Endothelial cell of umbilical vein (primary cell): ENCODE measurements around the gene OR8A1. TPM values are rescaled to one million over a fixed set of nuclear protein-coding genes. Genes with fewer than 3 reads are reported as not detected.

Experiments used
- BruUV-seq: library from RNA; stranded (reverse); fragments of 400-500 nt; replicated peaks from 2 replicates; lab custom pipeline; 2021; lab: Mats Ljungman, UMichigan
- CTCF ChIA-PET: fragments of 300-600, 350-600 bp; sonication (Branson Sonifier 250); formaldehyde crosslinking; loops from one replicate; lab custom pipeline; 2021; ENCODE audit warnings: antibody characterized with exemption, inconsistent platforms; lab: Charles Lee
- POLR2A ChIA-PET: fragments of 300-600, 350-600 bp; sonication (Branson Sonifier 250); formaldehyde crosslinking; loops from one replicate; lab custom pipeline; 2021; ENCODE audit warnings: antibody characterized with exemption, inconsistent platforms; lab: Charles Lee
- DNase-seq: peaks from one replicate; pipeline ENCODE4 v3.0.0-alpha.2; 2011; ENCODE audit warnings: low read depth, low spot score
- FAIRE-seq: peaks from 2 replicates; lab custom pipeline; 2011; peaks lifted over from hg19 to GRCh38; lab: Jason Lieb, UNC
- H2AFZ ChIP-seq: 2 replicates; pipeline ENCODE4 v1.6.0; 2012; ENCODE audit warnings: low read depth, low read length, control low read depth, inconsistent platforms
- H3K27ac ChIP-seq: 2 replicates; pipeline ENCODE4 v1.5.1; 2011; ENCODE audit warnings: low read depth, mild to moderate bottlenecking, control low read depth, low read length, moderate library complexity; ENCODE audit not compliant: insufficient read depth
- H3K27me3 ChIP-seq, 2 experiments: 2 replicates each; pipeline versions ENCODE4 v1.6.0 to v1.6.1; 2011; ENCODE audit warnings: low read length in 2 of 2, mixed read lengths in 1 of 2; ENCODE audit not compliant: control insufficient read depth in 2 of 2, insufficient read depth in 2 of 2
- H3K36me3 ChIP-seq, 2 experiments: 2 replicates in 1 of 2; 3 replicates in 1 of 2; pipeline ENCODE4 v1.5.1; 2011; ENCODE audit warnings: low read length in 2 of 2, mild to moderate bottlenecking in 1 of 2, moderate library complexity in 1 of 2; ENCODE audit not compliant: control insufficient read depth in 2 of 2, insufficient read depth in 2 of 2; ENCODE audit errors: extremely low read depth in 1 of 2
- H3K4me1 ChIP-seq: 3 replicates; pipeline ENCODE4 v1.5.1; 2011; ENCODE audit warnings: mild to moderate bottlenecking, low read length; ENCODE audit not compliant: control insufficient read depth, insufficient read depth; ENCODE audit errors: extremely low read depth
- H3K4me2 ChIP-seq: 2 replicates; pipeline ENCODE4 v1.6.1; 2011; ENCODE audit warnings: low read length, control low read depth, mixed read lengths; ENCODE audit not compliant: insufficient read depth
- H3K4me3 ChIP-seq, 3 experiments: fragments of 200-600 bp in 1 of 3; sonication (generic), shearing (Covaris generic) in 1 of 3; replicated peaks in 1 of 3; 2 replicates each; pipeline ENCODE4 v1.5.1; 2011 to 2016; ENCODE audit warnings: control low read depth in 3 of 3, low read length in 3 of 3, mild to moderate bottlenecking in 2 of 3, inconsistent platforms in 1 of 3, low read depth in 1 of 3, moderate library complexity in 1 of 3; ENCODE audit not compliant: insufficient read depth in 1 of 3
- H3K79me2 ChIP-seq: 2 replicates; pipeline ENCODE4 v1.6.0; 2012; ENCODE audit warnings: low read length, inconsistent platforms; ENCODE audit not compliant: control insufficient read depth, insufficient read depth
- H3K9ac ChIP-seq: replicated peaks from 2 replicates; pipeline ENCODE3; 2011; ENCODE audit warnings: low read length, control low read depth; ENCODE audit not compliant: insufficient read depth; ENCODE audit errors: extremely low read depth
- H3K9me1 ChIP-seq: replicated peaks from 3 replicates; pipeline ENCODE4 v1.6.0; 2011; ENCODE audit warnings: mild to moderate bottlenecking, low read length; ENCODE audit not compliant: control insufficient read depth, insufficient read depth; ENCODE audit errors: extremely low read depth
- H3K9me3 ChIP-seq: replicated peaks from 2 replicates; pipeline ENCODE4 v1.5.1; 2012; ENCODE audit warnings: low read length, inconsistent platforms; ENCODE audit not compliant: control insufficient read depth, insufficient read depth
- H4K20me1 ChIP-seq: replicated peaks from 2 replicates; pipeline ENCODE3; 2011; ENCODE audit warnings: mild to moderate bottlenecking, low read length; ENCODE audit not compliant: control insufficient read depth, insufficient read depth; ENCODE audit errors: extremely low read depth
- GATA2 ChIP-seq: IDR thresholded peaks from 2 replicates; pipeline ENCODE4 v1.7.0; 2011; ENCODE audit warnings: low read depth, mild to moderate bottlenecking, moderate library complexity, mixed read lengths, low read length; ENCODE audit not compliant: insufficient read length, insufficient read depth
- JUN ChIP-seq: IDR thresholded peaks from 2 replicates; pipeline ENCODE4 v1.6.1; 2011; ENCODE audit warnings: borderline replicate concordance, low read depth; ENCODE audit not compliant: insufficient read length, insufficient read depth
- MAX ChIP-seq: IDR thresholded peaks from 2 replicates; pipeline ENCODE4 v1.6.1; 2011; ENCODE audit not compliant: insufficient read depth, insufficient read length
- MYC ChIP-seq: IDR thresholded peaks from one replicate; pipeline ENCODE4 v1.6.1; 2011; ENCODE audit warnings: mild to moderate bottlenecking, low read depth, low read length
- POLR2A ChIP-seq: IDR thresholded peaks from 2 replicates; pipeline ENCODE4 v1.6.1; 2012; ENCODE audit warnings: low read depth, mild to moderate bottlenecking, control low read depth, low read length
- POLR2AphosphoS5 ChIP-seq: IDR thresholded peaks from 2 replicates; pipeline ENCODE4 v1.6.1; 2012; ENCODE audit warnings: low read depth, mild to moderate bottlenecking, control low read depth, low read length, moderate library complexity; ENCODE audit not compliant: insufficient read depth
- dilution Hi-C: fragments of 300-500 bp; cut with MboI; formaldehyde crosslinking; loops from one replicate; pipeline ENCODE4 v1.15.0; 2019; ENCODE audit warnings: low sequenced_read_pairs; ENCODE audit not compliant: extremely low pct_ligation_motif_present
- intact Hi-C: fragments of 100-400 bp; cut with micrococcal nuclease; formaldehyde crosslinking; loops from one replicate; pipeline ENCODE4 v1.10.0; 2022
- polyA plus RNA-seq, 4 experiments: library from polyadenylated mRNA; depleted of rRNA in 3 of 4; stranded (reverse) in 3 of 4; unstranded in 1 of 4; fragments of >200 nt; gene quantifications; 2 replicates each; pipeline versions ENCODE4 v1.2.1 to v1.2.3, GENCODE V29; 2011 to 2012; ENCODE audit warnings: missing spikeins in 1 of 4
- total RNA-seq: library from RNA; stranded (reverse); gene quantifications from 2 replicates; pipeline ENCODE4 v1.2.3, GENCODE V29; 2021

The OR8A1 gene
- total and polyA plus RNA-seq, 2 donors (not counting 3 experiments of a cell fraction or from before 2014, with no cell fraction given) = not detected

DNA sequence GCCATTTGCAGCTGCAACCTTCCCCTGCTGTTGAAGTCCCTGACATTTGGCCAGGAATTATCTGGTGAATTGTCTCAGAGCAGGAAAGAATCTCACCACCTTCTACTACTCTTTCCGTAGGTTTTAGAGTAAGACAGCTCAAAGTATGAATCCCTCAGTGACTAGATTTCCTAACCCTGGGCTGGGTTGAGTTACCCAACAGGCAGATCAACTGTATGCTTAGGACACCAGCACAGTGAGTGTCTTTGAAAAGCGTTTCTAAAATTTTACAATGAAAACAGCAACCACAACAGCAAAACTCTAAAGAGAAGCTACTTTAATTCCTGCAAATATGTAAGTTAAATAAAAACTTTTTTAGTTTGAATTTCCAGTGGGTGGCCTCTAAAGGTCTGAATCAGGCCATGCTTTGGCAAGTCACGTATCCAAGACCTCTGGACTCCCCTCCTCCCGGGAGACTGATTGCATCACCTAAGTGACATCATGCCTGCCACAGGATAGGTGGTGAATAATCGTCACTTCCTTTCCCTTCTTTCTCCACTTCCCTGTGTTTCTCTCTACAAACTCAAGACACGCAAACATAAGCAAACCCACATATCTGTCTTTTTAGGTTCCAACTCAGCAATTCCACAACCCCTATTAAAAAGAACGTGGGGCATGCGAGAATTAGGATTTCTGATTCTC lies 34.1 kb upstream of the OR8A1 start:
- BruUV-seq = no TSS peak
- no peaks in the 10 kb centered on the region for H3K4me1 ChIP-seq
- H3K4me3 ChIP-seq = no peak overlapping the region
- CTCF ChIA-PET = no interaction called here
- intact Hi-C loops (no loop called here), dilution Hi-C loops (no loop called here)
- peaks cover 0 to 1% of the 10 kb centered on the region in 2 experiments for H3K27me3 ChIP-seq
- H3K36me3 ChIP-seq = no peaks in the 10 kb centered on the region
- POLR2A ChIA-PET = no interaction called here
- FAIRE-seq (no peak), DNase-seq (no peak)
- no peaks in the 10 kb centered on the region for H4K20me1 ChIP-seq
- H3K27ac ChIP-seq = no peak overlapping the region
- TF ChIP-seq JUN (no peak), GATA2 (no peak), MAX (no peak), POLR2AphosphoS5 (no peak), POLR2A (no peak), MYC (no peak)
- no peak overlapping the region for H2AFZ ChIP-seq
- no peak overlapping the region for H3K9ac ChIP-seq
- no peaks in the 10 kb centered on the region for H3K79me2 ChIP-seq
- no peak overlapping the region for H3K4me2 ChIP-seq
- no peaks in the 10 kb centered on the region for H3K9me3 ChIP-seq
- no peaks in the 10 kb centered on the region for H3K9me1 ChIP-seq

GRCh38 chr11:124536520-124536919 lies 33.3 kb upstream of the OR8A1 start:
- no peak for FAIRE-seq
- no peaks in the 10 kb centered on the region for H4K20me1 ChIP-seq
- ChIA-PET POLR2A (no interaction called here), CTCF (no interaction called here)
- no peak overlapping the region for H3K4me3 ChIP-seq
- intact Hi-C loops = no loop called here
- no peak overlapping the region for H3K4me2 ChIP-seq
- H3K27ac ChIP-seq = no peak overlapping the region
- no peaks in the 10 kb centered on the region for H3K79me2 ChIP-seq
- H3K9me1 ChIP-seq = no peaks in the 10 kb centered on the region
- no peak for DNase-seq
- dilution Hi-C loops = no loop called here
- no peak overlapping the region for H3K9ac ChIP-seq
- no peak for TF ChIP-seq MYC
- TF ChIP-seq JUN = no peak
- no peak for TF ChIP-seq GATA2
- no TSS peak for BruUV-seq
- no peaks in the 10 kb centered on the region for H3K4me1 ChIP-seq
- H2AFZ ChIP-seq = no peak overlapping the region
- H3K9me3 ChIP-seq = no peaks in the 10 kb centered on the region
- no peaks in the 10 kb centered on the region for H3K36me3 ChIP-seq
- peaks cover 0 to under 1% of the 10 kb centered on the region in 2 experiments for H3K27me3 ChIP-seq
